Colonic mucosa (tissue), 4 donors: ENCODE measurements around the gene ELP4. TPM values are rescaled to one million over a fixed set of nuclear protein-coding genes. Genes with fewer than 3 reads are reported as not detected.
A peak's percentile ranks its signal among the peaks of the same experiment; 100 is the strongest.

ENCODE experiments used
- DNase-seq: peaks from one replicate; pipeline ENCODE4 v3.0.0-alpha.2; 2020
- H3K27ac ChIP-seq: fragments of 200-600 bp; one replicate; pipeline ENCODE4 v1.8.0; 2021
- H3K27me3 ChIP-seq: fragments of 200-600 bp; one replicate; pipeline ENCODE4 v1.8.0; 2021
- H3K36me3 ChIP-seq: fragments of 200-600 bp; one replicate; pipeline ENCODE4 v1.8.0; 2021
- H3K4me1 ChIP-seq: fragments of 200-600 bp; one replicate; pipeline ENCODE4 v1.8.0; 2021; ENCODE audit warnings: mild to moderate bottlenecking
- H3K4me3 ChIP-seq: fragments of 200-600 bp; one replicate; pipeline ENCODE4 v1.8.0; 2021
- H3K9ac ChIP-seq, 2 donors: one replicate each; pipeline ENCODE4 v1.7.0; 2013; ENCODE audit warnings: control low read depth in 2 of 2, low read depth in 2 of 2, low read length in 2 of 2
- H3K9me3 ChIP-seq: fragments of 200-600 bp; one replicate; pipeline ENCODE4 v1.8.0; 2021
- intact Hi-C: fragments of 100-400 bp; cut with DNase I; formaldehyde crosslinking; loops from one replicate; pipeline ENCODE4 v1.14.1; 2022
- total RNA-seq, 2 donors: library from RNA; stranded (reverse); fragmentation: NEBNext Ultra II Directional in 1 of 2; extraction: Animal tissue kit (Norgen Biotek cat#: 25700) in 1 of 2; gene quantifications; one replicate each; pipeline ENCODE4 v1.2.1, GENCODE V29; 2021
- TF ChIP-seq, protein P1 (sequence below): fragments of 200-600 bp; IDR thresholded peaks from one replicate; pipeline ENCODE4 v1.8.0; 2022; ENCODE audit warnings: antibody characterized with exemption, mild to moderate bottlenecking
- donor health status: healthy.
- donor health status: DM: no; HTN: no; CAD: no.
- donor health status: DM: no; HTN: no; CAD: no.

Gene ELP4
- total RNA-seq, 2 donors from 2014 or later: 17.0 to 22.8 TPM

- H3K4me1 ChIP-seq: peaks cover 7% of the 10 kb centered on the region
- H3K9ac ChIP-seq: no peak overlapping the region
- TF ChIP-seq, protein P1, sequence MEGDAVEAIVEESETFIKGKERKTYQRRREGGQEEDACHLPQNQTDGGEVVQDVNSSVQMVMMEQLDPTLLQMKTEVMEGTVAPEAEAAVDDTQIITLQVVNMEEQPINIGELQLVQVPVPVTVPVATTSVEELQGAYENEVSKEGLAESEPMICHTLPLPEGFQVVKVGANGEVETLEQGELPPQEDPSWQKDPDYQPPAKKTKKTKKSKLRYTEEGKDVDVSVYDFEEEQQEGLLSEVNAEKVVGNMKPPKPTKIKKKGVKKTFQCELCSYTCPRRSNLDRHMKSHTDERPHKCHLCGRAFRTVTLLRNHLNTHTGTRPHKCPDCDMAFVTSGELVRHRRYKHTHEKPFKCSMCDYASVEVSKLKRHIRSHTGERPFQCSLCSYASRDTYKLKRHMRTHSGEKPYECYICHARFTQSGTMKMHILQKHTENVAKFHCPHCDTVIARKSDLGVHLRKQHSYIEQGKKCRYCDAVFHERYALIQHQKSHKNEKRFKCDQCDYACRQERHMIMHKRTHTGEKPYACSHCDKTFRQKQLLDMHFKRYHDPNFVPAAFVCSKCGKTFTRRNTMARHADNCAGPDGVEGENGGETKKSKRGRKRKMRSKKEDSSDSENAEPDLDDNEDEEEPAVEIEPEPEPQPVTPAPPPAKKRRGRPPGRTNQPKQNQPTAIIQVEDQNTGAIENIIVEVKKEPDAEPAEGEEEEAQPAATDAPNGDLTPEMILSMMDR: no peak
- intact Hi-C loops: no loop called here
- H3K9me3 ChIP-seq: no peaks in the 10 kb centered on the region
- no peak overlapping the region for H3K27ac ChIP-seq
- H3K4me3 ChIP-seq: no peak overlapping the region
- peaks cover 98% of the 10 kb centered on the region for H3K27me3 ChIP-seq
- H3K36me3 ChIP-seq: no peaks in the 10 kb centered on the region
- DNase-seq: no peak
Observed at GRCh38 chr11:31803813-31804311, 294.3 kb downstream of the ELP4 start.

DNA sequence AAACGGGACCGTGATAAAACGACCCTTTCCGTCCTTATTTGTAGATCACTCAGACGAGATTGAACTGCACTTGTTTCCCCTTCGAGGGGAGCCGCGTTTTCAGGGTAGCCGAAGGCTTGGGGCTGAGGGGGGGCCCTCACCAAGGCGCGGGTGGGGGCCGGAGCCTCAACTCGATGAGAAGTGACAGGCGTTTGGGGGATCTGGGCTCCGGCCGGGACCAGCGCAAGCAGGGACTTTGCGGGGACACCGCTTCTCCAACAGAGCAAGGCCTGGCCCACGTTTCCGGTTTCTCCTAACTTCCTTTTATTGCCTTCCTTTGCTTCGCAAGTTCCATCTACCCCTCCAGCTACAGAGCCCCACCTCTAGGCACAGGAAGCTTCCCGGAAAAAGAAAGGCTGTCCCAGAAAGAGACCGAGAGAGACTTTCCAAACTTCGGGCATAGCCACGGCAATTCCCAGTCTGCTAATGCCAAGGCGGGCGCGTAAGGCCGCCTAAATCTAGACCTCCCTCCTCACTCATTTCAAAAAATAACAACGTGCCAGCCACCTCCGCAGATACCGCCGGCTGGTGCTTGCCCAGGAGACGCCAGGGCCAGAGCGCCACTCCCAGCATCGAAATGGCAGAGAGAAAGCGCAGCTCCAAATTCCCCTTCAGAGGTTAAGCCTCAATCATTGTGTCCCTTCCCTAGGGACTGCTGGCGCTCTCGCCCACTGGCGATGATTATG, 294.9 kb downstream of the ELP4 start:
- TF ChIP-seq, protein P1: no peak
- no peaks in the 10 kb centered on the region for H3K36me3 ChIP-seq
- intact Hi-C loops: no loop called here
- no peak for DNase-seq
- H3K4me3 ChIP-seq: no peak overlapping the region
- H3K27ac ChIP-seq: no peak overlapping the region
- H3K9ac ChIP-seq: no peak overlapping the region
- H3K9me3 ChIP-seq: no peaks in the 10 kb centered on the region
- peaks cover 98% of the 10 kb centered on the region for H3K27me3 ChIP-seq
- peaks cover 7% of the 10 kb centered on the region for H3K4me1 ChIP-seq

DNA sequence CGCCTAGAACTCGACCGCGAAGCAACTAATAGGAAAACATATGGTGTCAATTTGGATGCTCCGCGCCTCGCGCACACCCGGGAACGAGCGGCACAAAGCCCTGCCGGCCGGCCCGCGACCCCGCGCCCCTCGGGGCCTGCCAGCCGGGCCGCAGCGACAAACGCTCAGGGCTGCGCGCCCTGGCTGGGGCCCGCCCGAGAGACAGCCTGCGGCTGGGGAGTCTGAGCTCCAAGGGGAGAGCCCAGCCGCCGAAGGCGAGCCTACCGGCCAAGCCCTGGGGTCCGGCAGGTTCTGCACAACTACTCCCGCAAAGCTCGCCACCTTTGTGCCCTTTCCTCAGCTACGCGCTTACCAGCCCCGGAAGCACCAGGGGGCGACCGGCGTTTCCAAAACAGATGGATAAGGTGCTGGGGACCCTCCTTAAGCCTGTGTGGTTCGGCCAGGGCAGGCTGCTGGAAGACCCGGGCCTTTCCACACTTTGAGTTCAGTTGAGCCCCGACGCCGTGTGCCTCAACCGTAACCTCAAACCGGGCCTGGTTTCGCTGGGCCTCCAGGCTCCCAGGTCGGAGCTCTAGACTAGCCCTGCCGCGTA, 295.6 kb downstream of the ELP4 start:
- Histone ChIP-seq H3K4me3 (no peak overlapping the region), H3K36me3 (no peaks in the 10 kb centered on the region), H3K9me3 (no peaks in the 10 kb centered on the region), H3K27ac (no peak overlapping the region), H3K9ac (no peak overlapping the region), H3K27me3 (peaks cover 98% of the 10 kb centered on the region), H3K4me1 (peaks cover 14% of the 10 kb centered on the region)
- DNase-seq: no peak
- intact Hi-C loops: no loop called here
- TF ChIP-seq, protein P1: no peak

GRCh38 chr11:31805629-31806185, 296.1 kb downstream of the ELP4 start:
- no peak overlapping the region for H3K27ac ChIP-seq
- H3K4me3 ChIP-seq: no peak overlapping the region
- intact Hi-C loops: no loop called here
- H3K9me3 ChIP-seq: no peaks in the 10 kb centered on the region
- DNase-seq: no peak
- peaks cover 18% of the 10 kb centered on the region for H3K4me1 ChIP-seq
- H3K9ac ChIP-seq: no peak overlapping the region
- TF ChIP-seq, protein P1: no peak
- peaks cover 98% of the 10 kb centered on the region for H3K27me3 ChIP-seq
- H3K36me3 ChIP-seq: no peaks in the 10 kb centered on the region

- Histone ChIP-seq H3K9me3 (no peaks in the 10 kb centered on the region), H3K9ac (no peak overlapping the region), H3K4me1 (peaks cover 23% of the 10 kb centered on the region), H3K27me3 (peaks cover 98% of the 10 kb centered on the region), H3K27ac (no peak overlapping the region), H3K36me3 (no peaks in the 10 kb centered on the region), H3K4me3 (no peak overlapping the region)
- intact Hi-C loops: no loop called here
- peak; percentile 9 for DNase-seq
- TF ChIP-seq, protein P1: no peak
Observed at GRCh38 chr11:31806186-31806927, 296.8 kb downstream of the ELP4 start.
